MCF 10A (cell line): ENCODE measurements around the gene STIM1. TPM values are rescaled to one million over a fixed set of nuclear protein-coding genes. Genes with fewer than 3 reads are reported as not detected.

ENCODE experiments used
- BruUV-seq: library from RNA; stranded (reverse); fragments of 400-500 nt; replicated peaks from 2 replicates; lab custom pipeline; 2021; lab: Mats Ljungman, UMichigan
- CTCF ChIA-PET: fragments of 300-600 bp; sonication (Branson Sonifier 250); formaldehyde crosslinking; extraction: SDS; loops from one replicate; lab custom pipeline; 2021; ENCODE audit warnings: antibody characterized with exemption, inconsistent platforms; lab: Yijun Ruan, JAX
- POLR2A ChIA-PET: fragments of 300-600, 350-650 bp; sonication (Branson Sonifier 250); formaldehyde crosslinking; extraction: SDS; loops from one replicate; lab custom pipeline; 2020; ENCODE audit warnings: antibody characterized with exemption, inconsistent platforms; lab: Yijun Ruan, JAX
- DNase-seq: peaks from one replicate; pipeline ENCODE4 v3.0.0-alpha.2; 2018; ENCODE audit not compliant: unreplicated experiment
- H3K27ac Mint-ChIP-seq: one replicate; pipeline ENCODE4 v1.8.0; 2022; ENCODE audit warnings: mild to moderate bottlenecking, low read depth, mixed read lengths; ENCODE audit not compliant: unreplicated experiment
- H3K27me3 Mint-ChIP-seq: one replicate; pipeline ENCODE4 v1.8.0; 2022; ENCODE audit warnings: mixed read lengths; ENCODE audit not compliant: insufficient read depth, unreplicated experiment
- H3K36me3 Mint-ChIP-seq: one replicate; pipeline ENCODE4 v1.8.0; 2022; ENCODE audit warnings: mild to moderate bottlenecking, moderate library complexity, mixed read lengths; ENCODE audit not compliant: insufficient read depth, unreplicated experiment
- H3K4me1 Mint-ChIP-seq: one replicate; pipeline ENCODE4 v1.8.0; 2022; ENCODE audit warnings: mixed read lengths; ENCODE audit not compliant: insufficient read depth, unreplicated experiment
- H3K4me3 Mint-ChIP-seq: one replicate; pipeline ENCODE4 v1.8.0; 2022; ENCODE audit warnings: mild to moderate bottlenecking, moderate library complexity, mixed read lengths; ENCODE audit not compliant: unreplicated experiment
- H3K9me3 Mint-ChIP-seq: one replicate; pipeline ENCODE4 v1.8.0; 2022; ENCODE audit warnings: mixed read lengths; ENCODE audit not compliant: unreplicated experiment
- intact Hi-C: fragments of 100-400 bp; cut with micrococcal nuclease; formaldehyde crosslinking; loops from 2 replicates; pipeline ENCODE4 v1.14.1; 2022
- total RNA-seq: library from RNA; stranded (reverse); gene quantifications from 2 replicates; pipeline ENCODE4 v1.2.3, GENCODE V29; 2022
- TF ChIP-seq, protein P1 (sequence below): fragments of 200-600 bp; IDR thresholded peaks from one replicate; pipeline ENCODE4 v1.8.0; 2022; ENCODE audit warnings: antibody characterized with exemption, mild to moderate bottlenecking; ENCODE audit not compliant: unreplicated experiment

The STIM1 gene
- total RNA-seq, 1 experiment from 2014 or later, result 41.2 TPM

DNA sequence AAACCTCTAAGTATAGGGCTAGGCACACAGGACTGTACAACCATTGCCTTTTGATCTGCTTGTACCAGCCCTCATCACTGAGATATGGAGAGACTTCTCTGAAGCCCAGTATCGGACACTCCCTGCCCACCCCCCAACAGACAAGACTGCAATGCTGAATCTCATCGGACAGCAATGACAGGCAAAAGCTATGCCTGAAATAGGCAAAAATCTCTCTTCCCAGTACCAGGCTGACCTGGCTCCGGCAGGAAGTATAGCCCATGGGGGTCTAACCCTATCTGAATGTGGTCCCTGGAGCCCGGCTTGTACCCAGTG is 21.2 kb upstream of the STIM1 start:
- H3K36me3 Mint-ChIP-seq, result peaks cover 59% of the 10 kb centered on the region
- TF ChIP-seq, protein P1, sequence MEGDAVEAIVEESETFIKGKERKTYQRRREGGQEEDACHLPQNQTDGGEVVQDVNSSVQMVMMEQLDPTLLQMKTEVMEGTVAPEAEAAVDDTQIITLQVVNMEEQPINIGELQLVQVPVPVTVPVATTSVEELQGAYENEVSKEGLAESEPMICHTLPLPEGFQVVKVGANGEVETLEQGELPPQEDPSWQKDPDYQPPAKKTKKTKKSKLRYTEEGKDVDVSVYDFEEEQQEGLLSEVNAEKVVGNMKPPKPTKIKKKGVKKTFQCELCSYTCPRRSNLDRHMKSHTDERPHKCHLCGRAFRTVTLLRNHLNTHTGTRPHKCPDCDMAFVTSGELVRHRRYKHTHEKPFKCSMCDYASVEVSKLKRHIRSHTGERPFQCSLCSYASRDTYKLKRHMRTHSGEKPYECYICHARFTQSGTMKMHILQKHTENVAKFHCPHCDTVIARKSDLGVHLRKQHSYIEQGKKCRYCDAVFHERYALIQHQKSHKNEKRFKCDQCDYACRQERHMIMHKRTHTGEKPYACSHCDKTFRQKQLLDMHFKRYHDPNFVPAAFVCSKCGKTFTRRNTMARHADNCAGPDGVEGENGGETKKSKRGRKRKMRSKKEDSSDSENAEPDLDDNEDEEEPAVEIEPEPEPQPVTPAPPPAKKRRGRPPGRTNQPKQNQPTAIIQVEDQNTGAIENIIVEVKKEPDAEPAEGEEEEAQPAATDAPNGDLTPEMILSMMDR, result no peak
- H3K27me3 Mint-ChIP-seq, result no peaks in the 10 kb centered on the region
- BruUV-seq, result no TSS peak
- POLR2A ChIA-PET, result interaction anchor here (0.6 kb wide), 1 partner anchor 37 kb away, joined by 3 read pairs; the partner anchor contains the start of gene NUP98
- CTCF ChIA-PET, result interaction anchor here (1.2 to 1.5 kb wide), 3 partner anchors 15 to 238 kb away, joined by 6 to 12 read pairs (median 7); no protein-coding TSS in a partner anchor
- no peaks in the 10 kb centered on the region for H3K9me3 Mint-ChIP-seq
- peak overlapping the region; percentile 42 for H3K27ac Mint-ChIP-seq
- H3K4me3 Mint-ChIP-seq, result no peak overlapping the region
- DNase-seq, result no peak
- intact Hi-C loops, result no loop called here
- peaks cover 40% of the 10 kb centered on the region for H3K4me1 Mint-ChIP-seq

DNA sequence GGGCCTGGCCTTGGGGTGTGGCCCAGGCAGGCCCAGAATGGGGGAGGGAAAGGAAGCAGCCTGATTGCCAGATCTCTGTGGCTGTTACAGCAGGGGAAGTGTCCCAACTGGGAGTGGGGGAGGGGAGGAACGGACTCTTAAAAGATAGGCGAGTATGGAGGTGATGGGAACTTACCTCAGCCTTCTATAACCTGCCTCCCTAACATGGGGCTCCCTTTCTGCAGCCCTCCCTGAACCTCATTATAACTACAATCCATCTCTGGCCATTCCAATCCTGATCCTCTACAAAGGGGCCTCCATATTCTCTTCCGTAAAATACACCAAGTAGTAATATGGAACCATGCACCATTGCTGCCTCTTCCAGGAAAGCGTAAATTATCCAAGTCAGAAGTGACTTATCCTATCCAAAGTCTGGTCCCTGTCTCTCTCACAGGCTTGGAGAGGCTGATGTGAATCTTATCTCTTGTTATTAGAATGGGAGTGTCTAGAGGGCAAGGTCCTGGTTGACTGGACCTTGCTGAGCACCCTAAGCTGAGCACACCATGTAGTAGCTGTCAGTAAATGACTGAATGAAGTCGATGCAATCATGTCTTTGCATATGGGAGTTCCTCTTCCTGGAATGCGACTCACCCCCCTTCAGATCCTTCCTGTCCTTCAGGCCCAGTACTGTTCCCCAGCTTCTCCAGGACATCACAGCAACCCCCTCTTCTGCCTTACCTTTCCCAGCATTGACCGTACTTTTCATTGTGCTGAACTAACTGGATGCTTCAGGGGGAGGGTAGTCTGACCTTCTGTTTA is 20.6 kb upstream of the STIM1 start:
- H3K27ac Mint-ChIP-seq, result peak overlapping the region; percentile 82
- no peak for DNase-seq
- CTCF ChIA-PET, result interaction anchor here (0.7 to 2.0 kb wide), 4 partner anchors 20 to 238 kb away, joined by 3 to 15 read pairs (median 6); partner anchors contain the start of gene STIM1
- H3K36me3 Mint-ChIP-seq, result peaks cover 54% of the 10 kb centered on the region
- POLR2A ChIA-PET, result interaction anchor here (0.6 kb wide), 1 partner anchor 37 kb away, joined by 3 read pairs; the partner anchor contains the start of gene NUP98
- peaks cover 45% of the 10 kb centered on the region for H3K4me1 Mint-ChIP-seq
- H3K9me3 Mint-ChIP-seq, result no peaks in the 10 kb centered on the region
- intact Hi-C loops, result no loop called here
- H3K4me3 Mint-ChIP-seq, result no peak overlapping the region
- TF ChIP-seq, protein P1, result no peak
- H3K27me3 Mint-ChIP-seq, result no peaks in the 10 kb centered on the region
- no TSS peak for BruUV-seq

DNA sequence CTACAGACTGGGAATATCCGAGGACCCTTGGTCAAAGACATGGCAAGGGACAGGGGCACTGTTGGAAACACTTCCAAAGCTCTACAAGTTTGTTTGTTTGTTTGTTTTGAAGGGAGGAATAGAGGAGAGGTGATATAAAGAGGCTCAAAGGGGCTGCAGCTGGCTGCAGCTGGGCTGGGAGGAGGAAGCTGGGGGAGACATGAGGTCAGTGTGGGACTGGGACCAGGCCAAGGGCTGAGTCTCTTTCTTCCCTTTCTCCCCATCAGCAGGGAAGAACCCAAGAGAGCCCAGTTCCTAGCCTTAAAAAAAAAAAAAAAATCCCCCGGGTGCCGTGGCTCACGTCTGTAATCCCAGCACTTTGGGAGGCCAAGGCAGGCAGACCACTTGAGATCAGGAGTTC is 19.7 kb upstream of the STIM1 start:
- CTCF ChIA-PET, result interaction anchor here (0.7 to 2.0 kb wide), 3 partner anchors 19 to 237 kb away, joined by 3 to 15 read pairs (median 4); partner anchors contain the start of gene STIM1
- H3K4me1 Mint-ChIP-seq, result peaks cover 48% of the 10 kb centered on the region

DNA sequence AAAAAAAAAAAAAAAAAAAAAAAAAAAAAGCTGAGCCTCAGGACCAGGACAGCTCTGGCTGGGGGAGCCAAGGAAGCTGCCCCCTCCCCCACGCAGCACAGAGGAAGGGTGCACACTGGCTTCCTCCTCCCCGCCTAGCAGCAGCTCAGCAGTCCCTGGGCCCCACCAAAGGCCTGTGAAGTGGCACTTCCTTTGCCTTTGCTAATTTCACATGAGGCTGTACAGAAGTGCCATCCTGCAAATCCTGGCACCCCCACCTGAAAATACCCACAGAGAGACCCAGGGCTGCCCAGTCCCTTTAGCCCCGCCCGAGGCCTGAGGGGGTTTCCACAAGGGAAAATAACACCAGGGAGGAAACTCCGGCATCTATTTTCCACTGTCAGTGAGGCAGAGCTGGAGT is 18.6 kb upstream of the STIM1 start:
- intact Hi-C loops, result no loop called here
- BruUV-seq, result no TSS peak
- H3K4me1 Mint-ChIP-seq, result peaks cover 44% of the 10 kb centered on the region
- H3K27me3 Mint-ChIP-seq, result no peaks in the 10 kb centered on the region
- POLR2A ChIA-PET, result interaction anchor here (1.9 kb wide), 1 partner anchor 39 kb away, joined by 9 read pairs; the partner anchor contains the start of gene NUP98
- TF ChIP-seq, protein P1, result no peak
- H3K9me3 Mint-ChIP-seq, result no peaks in the 10 kb centered on the region
- H3K36me3 Mint-ChIP-seq, result peaks cover 35% of the 10 kb centered on the region
- CTCF ChIA-PET, result interaction anchor here (0.6 to 20.5 kb wide), 8 partner anchors 13 to 233 kb away, joined by 3 to 1105 read pairs (median 7); partner anchors contain the start of genes PGAP2 and STIM1
- no peak for DNase-seq
- no peak overlapping the region for H3K4me3 Mint-ChIP-seq
- H3K27ac Mint-ChIP-seq, result peak overlapping the region; percentile 42

More for the DNA sequence above, 19.7 kb upstream of the STIM1 start:
- POLR2A ChIA-PET, result no interaction called here
- no TSS peak for BruUV-seq
- H3K9me3 Mint-ChIP-seq, result no peaks in the 10 kb centered on the region
- no peak for DNase-seq
- no peaks in the 10 kb centered on the region for H3K27me3 Mint-ChIP-seq
- intact Hi-C loops, result no loop called here
- TF ChIP-seq, protein P1, result no peak
- H3K4me3 Mint-ChIP-seq, result no peak overlapping the region
- peak overlapping the region; percentile 82 for H3K27ac Mint-ChIP-seq
- peaks cover 45% of the 10 kb centered on the region for H3K36me3 Mint-ChIP-seq
